Neutrophil (primary cell): ENCODE results near the gene ZNF654.

Source experiments
- H3K27ac ChIP-seq: fragments of 200-600 bp; sonication (generic); 2 replicates; pipeline ENCODE4 v1.5.1; 2016; ENCODE audit warnings: mild to moderate bottlenecking, moderate library complexity
- H3K27me3 ChIP-seq: fragments of 200-600 bp; sonication (generic); 2 replicates; pipeline ENCODE4 v1.6.0; 2016; ENCODE audit warnings: mild to moderate bottlenecking
- H3K36me3 ChIP-seq: fragments of 200-600 bp; sonication (generic); 2 replicates; pipeline ENCODE4 v1.5.1; 2017
- H3K4me1 ChIP-seq, 2 experiments: fragments of 200-600 bp in 1 of 2; sonication (generic) in 1 of 2; 1 replicate in 1 of 2; 2 replicates in 1 of 2; pipeline versions ENCODE4 v1.5.1 to v1.6.1; 2013 to 2016; ENCODE audit warnings: low read depth in 1 of 2, low read length in 1 of 2, mild to moderate bottlenecking in 1 of 2, moderate library complexity in 1 of 2; ENCODE audit not compliant: control insufficient read depth in 1 of 2, insufficient read depth in 1 of 2
- H3K4me3 ChIP-seq, 2 experiments: fragments of 200-600 bp in 1 of 2; sonication (generic) in 1 of 2; 1 replicate in 1 of 2; 2 replicates in 1 of 2; pipeline ENCODE4 v1.5.1; 2013 to 2016; ENCODE audit warnings: low read depth in 1 of 2, low read length in 1 of 2, mild to moderate bottlenecking in 1 of 2, moderate library complexity in 1 of 2
- H3K9me3 ChIP-seq: fragments of 200-600 bp; sonication (generic); 2 replicates; pipeline ENCODE4 v1.5.1; 2016
- CTCF ChIP-seq: fragments of 200-600 bp; sonication (generic); IDR thresholded peaks from 2 replicates; pipeline ENCODE4 v1.5.1; 2016; ENCODE audit warnings: antibody characterized with exemption

Gene ZNF654

GRCh38 chr3:88142094-88142624 is 83.1 kb downstream of the ZNF654 start:
- no peak overlapping the region for H3K4me3 ChIP-seq

GRCh38 chr3:88147261-88147660 is 88.2 kb downstream of the ZNF654 start:
- Histone ChIP-seq H3K27ac (no peak overlapping the region), H3K27me3 (no peaks in the 10 kb centered on the region), H3K9me3 (no peaks in the 10 kb centered on the region), H3K4me1 (peaks cover 40 to 41% of the 10 kb centered on the region in 2 experiments), H3K36me3 (peaks cover 2% of the 10 kb centered on the region), H3K4me3 (no peak overlapping the region)
- TF ChIP-seq CTCF = no peak

More at GRCh38 chr3:88142094-88142624, 83.1 kb downstream of the ZNF654 start:
- no peaks in the 10 kb centered on the region for H3K27me3 ChIP-seq
- peaks cover 0 to 5% of the 10 kb centered on the region in 2 experiments for H3K4me1 ChIP-seq
- H3K36me3 ChIP-seq = peaks cover 41% of the 10 kb centered on the region
- no peak for TF ChIP-seq CTCF
- no peaks in the 10 kb centered on the region for H3K9me3 ChIP-seq
- H3K27ac ChIP-seq = no peak overlapping the region

- peaks cover 40 to 41% of the 10 kb centered on the region in 2 experiments for H3K4me1 ChIP-seq
- peak overlapping the region; percentile 76 to 90 for H3K4me3 ChIP-seq
- H3K9me3 ChIP-seq = no peaks in the 10 kb centered on the region
- H3K36me3 ChIP-seq = peaks cover 2% of the 10 kb centered on the region
- peak overlapping the region; percentile 91 for H3K27ac ChIP-seq
- TF ChIP-seq CTCF = no peak
- no peaks in the 10 kb centered on the region for H3K27me3 ChIP-seq
Measured at GRCh38 chr3:88148651-88149050, 89.6 kb downstream of the ZNF654 start.

GRCh38 chr3:88149101-88149508 is 90.0 kb downstream of the ZNF654 start:
- peak overlapping the region; percentile 76 to 90 for H3K4me3 ChIP-seq
- no peaks in the 10 kb centered on the region for H3K9me3 ChIP-seq
- peaks cover 7% of the 10 kb centered on the region for H3K36me3 ChIP-seq
- H3K27me3 ChIP-seq = no peaks in the 10 kb centered on the region
- H3K4me1 ChIP-seq = peaks cover 40 to 41% of the 10 kb centered on the region in 2 experiments
- TF ChIP-seq CTCF = no peak
- peak overlapping the region; percentile 91 for H3K27ac ChIP-seq

- Histone ChIP-seq H3K4me3 (peak within 1 kb of the TSS; percentile 76 to 90), H3K9me3 (no peaks in the 10 kb centered on the region), H3K27me3 (no peaks in the 10 kb centered on the region), H3K27ac (peak within 1 kb of the TSS; percentile 91), H3K36me3 (peaks cover 13% of the 10 kb centered on the region), H3K4me1 (peaks cover 40 to 41% of the 10 kb centered on the region in 2 experiments)
- no peak for TF ChIP-seq CTCF
Measured at GRCh38 chr3:88149509-88150362, 90.7 kb downstream of the ZNF654 start, which contains the start of gene C3orf38. Gene C3orf38 (plus strand): TSS chr3:88149959. CDS start chr3:88150053, 94 bp downstream.
